Caco-2 (cell line): Measurements from ENCODE around the gene ETV7. TPM values are rescaled to one million over a fixed set of nuclear protein-coding genes. Genes with fewer than 3 reads are reported as not detected.

Experiments
- BruUV-seq: library from RNA; stranded (reverse); fragments of 400-500 nt; replicated peaks from 2 replicates; lab custom pipeline; 2021; lab: Mats Ljungman, UMichigan
- CTCF ChIA-PET: fragments of 300-600 bp; sonication (Branson Sonifier 250); formaldehyde crosslinking; loops from one replicate; lab custom pipeline; 2022; ENCODE audit warnings: antibody characterized with exemption; lab: Charles Lee
- POLR2A ChIA-PET: fragments of 300-600 bp; sonication (Branson Sonifier 250); formaldehyde crosslinking; loops from one replicate; lab custom pipeline; 2022; ENCODE audit warnings: antibody characterized with exemption; lab: Charles Lee
- DNase-seq, 2 experiments: peaks; one replicate each; pipeline versions ENCODE4 v3.0.0 to v3.0.0-alpha.2; 2020 to 2022
- H3K27me3 ChIP-seq: replicated peaks from 2 replicates; pipeline ENCODE4 v1.6.0; 2011; ENCODE audit warnings: low read length; ENCODE audit not compliant: control insufficient read depth, insufficient read depth
- H3K36me3 ChIP-seq: 2 replicates; pipeline ENCODE4 v1.5.1; 2011; ENCODE audit warnings: low read length; ENCODE audit not compliant: control insufficient read depth, insufficient read depth
- H3K4me1 ChIP-seq: fragments of 250-450 bp; sonication (Bioruptor Pico); 2 replicates; pipeline ENCODE4 v1.5.1; 2020; ENCODE audit warnings: mild to moderate bottlenecking
- H3K4me3 ChIP-seq: 2 replicates; pipeline ENCODE4 v1.5.1; 2011; ENCODE audit warnings: low read depth, mild to moderate bottlenecking, control low read depth, low read length
- H3K9me3 ChIP-seq: fragments of 250-450 bp; sonication (Bioruptor Pico); 2 replicates; pipeline ENCODE4 v1.5.1; 2020; ENCODE audit warnings: mild to moderate bottlenecking, moderate library complexity
- H3K27ac Mint-ChIP-seq: one replicate; pipeline ENCODE4 v1.8.0; 2022; ENCODE audit warnings: mixed read lengths; ENCODE audit not compliant: unreplicated experiment
- H3K27me3 Mint-ChIP-seq: one replicate; pipeline ENCODE4 v1.8.0; 2022; ENCODE audit warnings: mixed read lengths; ENCODE audit not compliant: insufficient read depth, unreplicated experiment
- H3K36me3 Mint-ChIP-seq: one replicate; pipeline ENCODE4 v1.8.0; 2022; ENCODE audit warnings: mild to moderate bottlenecking, mixed read lengths; ENCODE audit not compliant: insufficient read depth, unreplicated experiment
- H3K4me1 Mint-ChIP-seq: one replicate; pipeline ENCODE4 v1.8.0; 2022; ENCODE audit warnings: low read depth, mixed read lengths; ENCODE audit not compliant: unreplicated experiment
- H3K4me3 Mint-ChIP-seq: one replicate; pipeline ENCODE4 v1.8.0; 2022; ENCODE audit warnings: mild to moderate bottlenecking, moderate library complexity, mixed read lengths; ENCODE audit not compliant: unreplicated experiment
- H3K9me3 Mint-ChIP-seq: one replicate; pipeline ENCODE4 v1.8.0; 2022; ENCODE audit warnings: mixed read lengths; ENCODE audit not compliant: unreplicated experiment
- intact Hi-C: fragments of 100-400 bp; cut with micrococcal nuclease; formaldehyde crosslinking; loops from one replicate; pipeline ENCODE4 v1.10.0; 2022; ENCODE audit not compliant: unreplicated experiment
- total RNA-seq: library from RNA; stranded (reverse); gene quantifications from 2 replicates; pipeline ENCODE4 v1.2.3, GENCODE V29; 2022
- TF ChIP-seq, protein P1 (sequence below), 2 experiments: fragments of 200-600 bp in 1 of 2; IDR thresholded peaks; 1 replicate in 1 of 2; 2 replicates in 1 of 2; pipeline versions ENCODE4 v1.5.1 to v1.8.0; 2011 to 2022; ENCODE audit warnings: antibody characterized with exemption in 1 of 2, control low read depth in 1 of 2, inconsistent platforms in 1 of 2, low read depth in 1 of 2, low read length in 1 of 2, mild to moderate bottlenecking in 1 of 2, moderate library complexity in 1 of 2; ENCODE audit not compliant: insufficient read depth in 1 of 2, severe bottlenecking in 1 of 2, unreplicated experiment in 1 of 2

Gene ETV7
- total RNA-seq, 1 experiment from 2014 or later, result 0.52 TPM

DNA sequence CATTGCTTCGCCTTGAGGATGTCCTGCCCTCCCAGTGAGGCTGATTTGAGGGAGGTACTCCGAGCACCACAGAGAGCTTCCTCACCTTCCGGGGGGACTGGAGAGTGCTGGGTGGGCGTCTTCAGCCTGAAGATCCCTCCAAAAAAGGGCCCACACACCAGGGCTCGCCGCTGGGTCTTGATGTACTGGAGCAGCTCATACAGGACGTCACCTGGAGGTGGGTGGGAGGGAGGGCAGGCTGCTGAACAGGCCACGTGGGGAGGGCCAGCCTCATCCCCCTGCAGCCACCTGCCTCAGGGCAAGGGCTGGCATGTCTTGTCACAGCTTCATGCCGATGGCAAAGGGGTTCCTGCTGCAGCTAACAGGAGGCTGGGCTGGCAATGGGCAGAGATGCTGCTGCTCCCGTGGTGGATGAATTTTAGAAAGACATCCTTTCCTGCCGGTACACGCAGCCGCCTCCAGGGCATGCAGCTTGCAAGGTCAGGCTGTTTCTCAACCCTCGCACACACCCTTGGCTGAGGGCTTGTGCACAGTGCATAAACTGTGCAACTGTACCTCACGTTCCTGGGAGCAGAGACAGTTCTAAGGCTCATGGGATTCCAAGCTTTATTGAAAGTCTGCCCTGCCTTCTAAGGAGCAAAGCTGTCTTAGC is 14.0 kb downstream of the ETV7 start:
- TF ChIP-seq, protein P1, sequence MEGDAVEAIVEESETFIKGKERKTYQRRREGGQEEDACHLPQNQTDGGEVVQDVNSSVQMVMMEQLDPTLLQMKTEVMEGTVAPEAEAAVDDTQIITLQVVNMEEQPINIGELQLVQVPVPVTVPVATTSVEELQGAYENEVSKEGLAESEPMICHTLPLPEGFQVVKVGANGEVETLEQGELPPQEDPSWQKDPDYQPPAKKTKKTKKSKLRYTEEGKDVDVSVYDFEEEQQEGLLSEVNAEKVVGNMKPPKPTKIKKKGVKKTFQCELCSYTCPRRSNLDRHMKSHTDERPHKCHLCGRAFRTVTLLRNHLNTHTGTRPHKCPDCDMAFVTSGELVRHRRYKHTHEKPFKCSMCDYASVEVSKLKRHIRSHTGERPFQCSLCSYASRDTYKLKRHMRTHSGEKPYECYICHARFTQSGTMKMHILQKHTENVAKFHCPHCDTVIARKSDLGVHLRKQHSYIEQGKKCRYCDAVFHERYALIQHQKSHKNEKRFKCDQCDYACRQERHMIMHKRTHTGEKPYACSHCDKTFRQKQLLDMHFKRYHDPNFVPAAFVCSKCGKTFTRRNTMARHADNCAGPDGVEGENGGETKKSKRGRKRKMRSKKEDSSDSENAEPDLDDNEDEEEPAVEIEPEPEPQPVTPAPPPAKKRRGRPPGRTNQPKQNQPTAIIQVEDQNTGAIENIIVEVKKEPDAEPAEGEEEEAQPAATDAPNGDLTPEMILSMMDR (IDR thresholded peaks at IDR 0.05; ENCODE audit: insufficient read depth in 1 of 2, low read depth in 1 of 2, low read length in 1 of 2, severe bottlenecking in 1 of 2, unreplicated experiment in 1 of 2), result no peak
- Mint-ChIP-seq H3K4me1 (peaks cover 7% of the 10 kb centered on the region), H3K9me3 (no peaks in the 10 kb centered on the region), H3K4me3 (no peak overlapping the region), H3K36me3 (no peaks in the 10 kb centered on the region), H3K27ac (no peak overlapping the region), H3K27me3 (peaks cover 5% of the 10 kb centered on the region)
- Histone ChIP-seq H3K27me3 (no peaks in the 10 kb centered on the region), H3K4me3 (no peak overlapping the region), H3K9me3 (no peaks in the 10 kb centered on the region), H3K4me1 (no peaks in the 10 kb centered on the region), H3K36me3 (no peaks in the 10 kb centered on the region)
- intact Hi-C loops, result no loop called here
- BruUV-seq, result no TSS peak
- no peak for DNase-seq
- CTCF ChIA-PET, result no interaction called here
- POLR2A ChIA-PET, result no interaction called here

DNA sequence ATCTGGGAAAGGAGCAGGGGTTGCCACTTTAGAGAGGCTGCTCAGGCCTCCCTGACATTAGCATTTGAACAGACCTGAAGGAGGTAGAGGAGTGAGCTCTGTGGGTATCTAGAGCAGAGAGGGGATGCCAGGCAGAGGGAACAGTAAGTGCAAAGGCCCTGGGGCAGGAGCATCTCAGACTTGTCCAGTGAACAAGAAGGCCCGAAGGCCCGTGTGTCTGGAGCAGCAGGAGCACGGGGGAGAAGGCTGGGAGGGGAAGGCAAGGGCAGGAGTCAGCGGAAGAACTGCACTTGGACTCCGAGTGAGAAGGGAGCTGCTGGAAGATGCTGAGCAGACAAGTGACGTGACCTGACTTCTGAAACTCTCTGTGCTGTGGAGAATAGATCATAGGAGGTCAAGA is 15.4 kb downstream of the ETV7 start:
- no peak for DNase-seq
- Mint-ChIP-seq H3K4me1 (peaks cover 7% of the 10 kb centered on the region), H3K4me3 (no peak overlapping the region), H3K9me3 (no peaks in the 10 kb centered on the region), H3K27ac (no peak overlapping the region), H3K27me3 (peaks cover 5% of the 10 kb centered on the region), H3K36me3 (no peaks in the 10 kb centered on the region)
- H3K27me3 ChIP-seq, result no peaks in the 10 kb centered on the region
- H3K36me3 ChIP-seq, result no peaks in the 10 kb centered on the region
- H3K4me1 ChIP-seq, result no peaks in the 10 kb centered on the region
- ChIA-PET CTCF (no interaction called here), POLR2A (no interaction called here)
- H3K4me3 ChIP-seq, result no peak overlapping the region
- intact Hi-C loops, result no loop called here
- no peaks in the 10 kb centered on the region for H3K9me3 ChIP-seq
- TF ChIP-seq, protein P1 (IDR thresholded peaks at IDR 0.05; ENCODE audit: insufficient read depth in 1 of 2, low read depth in 1 of 2, low read length in 1 of 2, severe bottlenecking in 1 of 2, unreplicated experiment in 1 of 2), result no peak
- BruUV-seq, result no TSS peak

DNA sequence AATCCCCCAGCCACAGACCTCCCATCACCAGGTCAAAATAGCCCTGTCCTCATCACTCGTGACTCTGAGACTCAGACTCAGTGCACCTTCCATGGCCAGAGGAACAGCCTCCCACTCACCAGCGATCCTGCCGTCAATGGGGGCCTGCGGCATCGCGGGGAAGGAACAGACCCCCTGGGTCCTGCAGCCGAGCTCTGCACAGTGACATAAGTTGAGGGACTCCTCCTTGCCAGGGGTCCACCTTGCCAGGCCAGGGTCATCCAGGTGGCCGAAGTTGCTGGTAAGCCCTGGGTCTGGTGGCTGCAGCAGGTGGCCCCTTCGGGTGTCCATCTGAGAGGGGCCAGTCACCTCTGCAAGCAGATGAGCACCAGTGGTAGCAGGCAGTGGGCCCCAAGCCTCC is 16.3 kb downstream of the ETV7 start:
- DNase-seq, result no peak
- ChIA-PET POLR2A (no interaction called here), CTCF (no interaction called here)
- TF ChIP-seq, protein P1 (IDR thresholded peaks at IDR 0.05; ENCODE audit: insufficient read depth in 1 of 2, low read depth in 1 of 2, low read length in 1 of 2, severe bottlenecking in 1 of 2, unreplicated experiment in 1 of 2), result no peak
- Mint-ChIP-seq H3K4me1 (peaks cover 7% of the 10 kb centered on the region), H3K27ac (no peak overlapping the region), H3K4me3 (no peak overlapping the region), H3K9me3 (no peaks in the 10 kb centered on the region), H3K27me3 (peaks cover 5% of the 10 kb centered on the region), H3K36me3 (no peaks in the 10 kb centered on the region)
- Histone ChIP-seq H3K4me3 (no peak overlapping the region), H3K4me1 (no peaks in the 10 kb centered on the region), H3K27me3 (no peaks in the 10 kb centered on the region), H3K9me3 (no peaks in the 10 kb centered on the region), H3K36me3 (no peaks in the 10 kb centered on the region)
- BruUV-seq, result no TSS peak
- intact Hi-C loops, result no loop called here
